ENCODE results near the gene SCML2.
A peak's percentile ranks its signal among the peaks of the same experiment; 100 is the strongest.
"Not testable (repeated sequence)": the region's sequence is repeated elsewhere in the genome, so short reads cannot be mapped to it uniquely, and the experiment has no call there.

Gene SCML2
- total RNA-seq = 0.40 to 3.5 (median 1.5) reads per million in 18 experiments

DNA sequence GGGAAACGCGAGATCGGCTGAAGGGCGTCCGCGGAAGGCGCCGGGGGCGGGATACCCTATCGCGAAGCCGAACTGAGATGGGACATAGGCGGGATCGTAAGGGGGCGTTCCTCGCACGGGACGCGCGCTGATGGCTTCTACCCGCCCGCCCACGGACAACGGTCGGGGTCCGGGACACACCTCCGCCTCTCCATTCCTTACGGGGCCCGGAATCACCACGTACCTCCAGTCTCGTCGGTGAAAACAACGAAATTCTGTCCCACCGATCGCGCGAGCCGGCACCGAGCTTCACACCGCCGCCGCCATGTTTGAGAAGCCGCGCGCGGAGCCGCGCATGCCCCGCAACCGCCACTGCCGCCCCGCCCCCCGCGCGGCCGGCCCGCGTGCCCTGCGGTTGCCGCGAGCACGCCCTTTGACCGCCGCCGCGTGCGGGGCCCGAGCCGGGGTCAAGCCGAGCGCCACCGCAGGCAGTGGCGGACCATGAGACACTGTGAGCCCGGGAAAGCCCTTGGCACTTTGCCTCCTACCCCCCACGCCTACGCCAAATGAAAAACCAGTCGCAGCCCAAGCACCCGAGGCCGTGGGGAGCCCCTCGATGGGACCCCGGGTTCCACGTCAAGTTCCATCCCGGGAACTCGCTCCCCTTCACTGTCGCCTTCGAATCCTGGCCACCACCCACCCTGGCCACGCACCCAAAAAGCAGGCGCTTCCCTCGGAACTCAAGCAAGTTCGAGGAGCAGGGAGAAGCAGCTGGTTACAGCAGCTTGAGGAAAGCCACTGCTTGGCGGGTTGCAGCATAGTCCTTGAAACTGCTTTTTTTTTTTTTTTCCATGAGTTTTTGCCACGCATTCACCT lies at the start of gene SCML2:
Gene SCML2, minus strand, starts transcription at position 320 of the 855 bp plus-strand sequence. CDS start 20,617 bp downstream, outside the sequence.
- peak; percentile 5 to 29 for DNase-seq

DNA sequence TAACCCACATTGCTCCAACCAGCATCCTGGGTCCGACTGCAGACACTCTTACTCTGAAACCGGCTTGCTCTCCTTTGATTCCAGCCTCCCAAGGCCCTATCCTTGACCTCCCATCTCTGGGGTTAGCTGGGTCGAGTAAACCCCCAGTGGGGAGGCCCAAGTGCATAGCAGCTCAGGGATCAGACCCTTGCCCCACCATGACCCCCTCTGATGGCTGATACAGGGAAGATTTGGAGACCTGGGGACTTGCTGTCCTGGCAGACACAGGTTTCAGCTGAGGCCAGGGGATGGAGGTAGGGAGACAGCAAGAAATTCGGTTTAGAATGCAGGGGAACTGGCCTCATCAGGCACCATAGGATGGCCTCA lies 47.3 kb upstream of the SCML2 start:
- DNase-seq = no peak

DNA sequence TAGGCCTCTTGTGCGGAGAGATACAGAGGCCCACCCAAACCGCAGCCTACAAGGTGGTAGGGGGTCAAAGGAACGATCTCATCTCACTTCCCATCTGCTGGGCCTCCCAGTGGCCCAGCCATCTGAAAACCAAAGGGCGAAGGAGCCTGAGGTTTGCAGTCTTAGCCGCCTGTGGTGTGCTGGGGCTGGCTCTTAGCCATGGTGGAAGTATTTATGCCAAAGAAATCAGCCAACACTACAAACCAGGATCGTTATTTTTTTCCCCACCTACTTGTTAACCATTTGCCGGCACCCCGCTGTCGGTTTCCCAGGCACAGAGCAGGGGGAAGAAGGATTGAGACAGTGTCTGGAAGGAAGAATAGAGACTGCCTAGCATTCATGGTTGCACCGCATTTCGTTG lies 40.0 kb upstream of the SCML2 start:
- no peak for DNase-seq

DNA sequence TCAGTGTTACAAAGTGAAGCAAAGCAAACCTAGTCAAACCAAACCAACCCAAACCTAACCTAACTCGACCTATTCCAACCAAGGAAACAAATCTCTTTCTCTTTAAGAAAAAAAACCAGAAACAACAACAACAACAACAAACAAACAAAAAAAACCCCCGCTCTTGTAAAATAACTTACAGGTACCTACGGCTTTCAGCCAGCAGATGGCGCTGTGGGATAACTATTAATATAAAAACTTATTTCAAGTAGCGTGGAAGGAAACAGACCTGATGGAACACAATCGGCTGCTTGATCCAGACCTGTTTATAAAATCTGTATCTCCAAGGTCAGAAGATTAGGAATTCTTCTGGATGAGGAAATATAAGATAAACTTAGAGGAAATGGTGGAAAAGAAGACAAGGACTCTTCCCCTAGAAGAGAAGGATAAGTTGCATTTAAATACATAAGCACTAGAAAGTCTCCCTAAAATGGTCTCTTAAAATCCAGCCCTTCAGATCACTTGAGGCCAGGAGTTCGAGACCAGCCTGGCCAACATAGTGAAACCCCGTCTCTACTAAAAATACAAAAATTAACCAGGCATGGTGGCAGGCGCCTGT lies 36.6 kb upstream of the SCML2 start:
- DNase-seq = peak; percentile 65

DNA sequence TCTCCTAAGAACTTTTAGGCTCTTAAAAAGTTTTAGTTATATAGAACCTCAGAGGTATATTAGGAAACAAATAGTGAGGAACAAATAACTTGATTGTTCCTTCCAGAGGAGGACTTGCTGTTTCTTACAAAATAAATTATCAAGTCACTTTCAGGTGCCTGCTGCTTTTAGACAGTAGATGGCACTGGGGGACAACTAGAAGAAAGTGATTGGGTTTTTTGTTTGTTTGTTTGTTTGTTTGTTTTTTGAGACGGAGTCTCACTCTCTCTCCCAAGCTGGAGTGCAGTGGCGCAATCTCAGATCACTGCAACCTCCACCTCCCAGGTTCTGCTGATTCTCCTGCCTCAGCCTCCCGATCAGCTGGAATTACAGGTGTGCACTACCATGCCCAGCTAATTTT lies 35.5 kb upstream of the SCML2 start:
- DNase-seq = no peak

DNA sequence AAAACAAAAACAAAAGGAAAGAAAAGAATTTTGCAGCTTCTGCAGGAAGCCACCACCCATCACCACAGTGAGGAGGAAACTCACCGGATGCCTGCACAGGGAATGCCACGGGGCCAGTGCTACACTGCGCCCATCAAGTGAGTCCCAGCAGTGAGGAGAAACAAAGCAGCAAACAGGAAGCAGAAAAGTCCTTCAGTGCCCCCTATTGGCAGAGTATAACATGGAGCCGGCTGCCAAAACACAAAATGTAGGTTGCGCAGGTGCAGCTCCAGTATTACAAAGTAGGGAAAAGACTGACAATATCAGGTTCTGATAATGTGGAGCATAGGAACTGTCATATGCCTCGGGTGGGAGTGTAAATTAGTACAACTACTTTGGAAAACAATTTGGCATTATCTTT lies 23.3 kb upstream of the SCML2 start:
- DNase-seq = peak; percentile 9 to 27

DNA sequence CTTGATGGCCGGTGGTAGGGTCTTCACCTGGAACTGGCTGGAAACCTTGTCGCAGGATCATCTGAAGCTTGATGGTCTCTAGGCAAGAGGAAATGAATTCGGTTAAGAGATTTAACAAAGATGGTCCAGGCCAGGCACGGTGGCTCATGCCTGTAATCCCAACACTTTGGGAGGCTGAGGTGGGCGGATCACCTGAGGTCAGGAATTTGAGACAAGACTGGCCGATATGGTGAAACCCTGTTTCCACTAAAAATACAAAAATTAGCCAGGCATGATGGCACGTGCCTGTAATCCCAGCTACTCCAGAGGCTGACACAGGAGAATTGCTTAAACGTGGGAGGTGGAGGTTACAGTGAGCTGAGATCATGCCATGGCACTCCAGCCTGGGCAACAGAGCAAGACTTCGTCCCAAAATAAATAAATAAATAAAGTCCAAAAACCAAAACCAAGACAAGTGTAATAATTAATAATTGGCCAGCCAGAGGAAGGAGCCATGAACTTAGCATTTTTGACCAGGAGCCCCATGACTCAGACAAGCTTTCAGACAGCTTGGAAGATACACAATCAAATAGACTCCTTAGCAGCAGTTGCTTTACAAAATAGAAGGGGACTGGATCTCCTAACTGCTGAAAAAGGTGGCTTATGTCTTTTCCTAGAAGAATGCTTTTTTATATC lies 20.8 kb upstream of the SCML2 start:
- not testable (repeated sequence) for DNase-seq

DNA sequence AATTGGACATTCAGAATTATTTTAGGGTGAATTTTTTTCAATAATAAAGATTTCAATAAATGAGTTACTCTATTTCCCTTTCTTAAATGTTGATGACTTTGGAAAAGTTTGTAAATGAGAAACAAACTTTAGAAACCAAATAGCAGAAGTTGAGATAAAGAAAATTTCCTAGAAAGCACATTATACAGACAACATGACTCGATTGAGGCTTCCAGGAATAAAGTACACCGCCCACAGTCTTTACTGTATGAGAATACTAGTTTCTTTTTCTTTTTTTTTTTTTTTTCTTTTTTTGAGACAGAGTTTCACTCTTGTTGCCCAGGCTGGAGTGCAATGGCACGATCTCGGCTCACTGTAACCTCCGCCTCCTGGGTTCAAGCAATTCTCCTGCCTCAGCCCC lies 14.6 kb upstream of the SCML2 start:
- DNase-seq = peak; percentile 15 to 29

DNA sequence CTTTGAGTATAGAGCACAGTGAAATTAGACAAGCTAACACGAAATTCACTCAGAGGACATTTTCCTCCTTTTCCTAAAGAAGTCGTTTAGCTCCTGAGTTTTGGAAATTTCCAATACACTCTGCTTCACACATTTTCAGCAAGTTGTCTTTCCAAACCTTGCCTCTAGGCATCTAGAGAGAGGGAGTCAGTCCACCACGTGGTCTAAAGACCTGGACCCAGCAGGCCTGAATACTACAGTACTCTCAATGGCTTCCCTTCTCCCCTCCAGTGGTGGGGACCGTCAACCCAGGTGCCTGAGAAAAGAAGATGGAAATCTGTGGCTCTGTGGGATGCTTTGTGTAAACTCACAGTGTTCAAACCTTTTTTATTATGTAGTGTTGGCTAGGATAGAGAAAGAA lies 13.9 kb upstream of the SCML2 start:
- DNase-seq = no peak

DNA sequence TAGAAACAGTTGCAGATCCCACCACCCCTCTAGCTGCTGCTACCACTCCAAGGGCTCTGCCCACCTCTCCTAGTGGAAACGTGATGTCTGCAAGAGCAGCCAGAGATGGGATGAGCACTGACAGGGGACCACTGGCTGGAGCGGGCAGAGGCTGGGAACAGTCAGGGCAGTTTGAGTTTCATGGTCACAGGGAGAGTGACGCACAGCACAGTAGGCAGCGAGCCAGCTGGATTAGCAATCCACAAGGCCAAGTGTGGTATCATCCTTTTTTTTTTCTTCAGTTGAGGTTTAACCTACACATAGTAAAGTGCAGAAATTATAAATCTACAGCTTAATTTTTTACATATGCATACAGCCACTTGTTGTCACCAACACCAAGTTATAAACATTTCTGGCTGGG lies 6.4 kb upstream of the SCML2 start:
- DNase-seq = no peak

DNA sequence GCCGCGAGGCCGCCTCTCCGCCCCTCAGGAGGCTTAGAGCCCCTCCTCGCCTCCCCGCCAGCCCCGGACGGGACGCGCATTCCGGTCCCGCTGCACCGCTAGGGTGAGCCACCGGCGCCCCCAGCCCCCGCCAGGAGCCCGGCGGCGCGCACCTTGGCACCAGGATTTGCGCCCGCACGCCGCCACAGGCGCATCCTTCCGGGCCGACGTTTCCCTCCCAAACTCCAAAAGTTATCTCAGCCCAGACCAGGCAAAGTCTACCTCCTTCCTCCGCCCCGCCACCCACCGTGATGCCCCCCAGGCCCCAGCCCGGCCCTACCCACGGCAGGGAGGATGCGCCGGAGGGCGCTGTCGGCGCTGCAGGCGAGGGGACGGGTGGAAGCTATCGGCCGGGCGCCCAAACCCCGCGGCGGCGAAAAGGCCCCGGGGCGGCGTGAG lies 538 bp downstream of the SCML2 start:
- DNase-seq = no peak

DNA sequence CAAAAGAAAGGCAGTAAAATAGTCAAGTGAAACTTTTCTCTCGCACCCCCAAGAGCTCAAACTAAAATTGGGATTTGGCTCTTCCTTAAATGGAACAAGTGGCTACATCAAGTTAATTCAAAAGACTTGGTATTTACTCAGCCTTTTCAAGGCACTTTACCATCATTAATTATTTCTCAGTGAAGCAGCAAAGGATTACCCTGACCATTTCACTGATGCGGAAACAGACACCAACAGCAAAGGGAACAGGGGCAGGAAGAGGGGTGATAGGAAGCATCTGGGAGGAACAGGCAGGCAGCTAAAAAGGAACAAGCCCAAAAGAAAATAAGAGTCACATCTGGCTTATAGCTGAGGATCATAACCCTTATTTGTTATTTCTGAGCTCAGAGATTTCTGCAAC lies 2.7 kb downstream of the SCML2 start:
- DNase-seq = no peak

DNA sequence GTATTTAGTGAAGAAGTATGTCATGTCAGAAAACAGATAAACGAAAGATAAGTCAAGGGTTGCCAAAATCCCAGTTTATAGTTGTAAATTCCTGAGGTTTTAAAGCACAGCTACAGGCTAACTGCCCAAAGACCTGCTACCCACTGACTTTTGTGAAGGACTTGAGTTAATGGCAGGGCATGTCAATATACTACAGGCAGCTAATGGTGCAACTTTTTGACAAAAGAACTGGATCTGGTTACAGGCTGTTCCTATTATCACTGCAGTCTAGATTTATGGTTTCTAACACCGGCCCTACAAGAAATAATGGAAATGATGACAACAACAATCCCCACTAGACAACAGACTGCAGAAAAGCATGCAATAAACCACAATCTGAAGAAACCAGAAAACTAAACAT lies 6.4 kb downstream of the SCML2 start:
- DNase-seq = no peak

DNA sequence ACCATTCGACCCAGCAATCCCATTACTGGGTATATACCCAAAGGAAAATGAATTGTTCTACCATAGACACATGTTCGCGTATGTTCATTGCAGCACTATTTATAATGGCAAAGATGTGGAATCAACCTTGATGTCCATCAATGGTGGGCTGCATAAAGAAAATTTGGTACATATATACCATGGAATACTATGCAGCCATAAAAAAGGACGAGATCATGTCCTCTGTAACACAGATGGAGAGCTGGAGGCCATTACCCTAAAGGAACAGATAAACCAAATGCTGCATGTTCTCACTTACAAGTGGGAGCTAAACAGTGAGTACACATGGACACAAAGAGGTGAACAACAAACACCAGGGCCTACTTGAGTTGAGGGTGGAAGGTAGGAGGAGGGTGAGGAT lies 45.1 kb downstream of the SCML2 start:
- DNase-seq = no peak

DNA sequence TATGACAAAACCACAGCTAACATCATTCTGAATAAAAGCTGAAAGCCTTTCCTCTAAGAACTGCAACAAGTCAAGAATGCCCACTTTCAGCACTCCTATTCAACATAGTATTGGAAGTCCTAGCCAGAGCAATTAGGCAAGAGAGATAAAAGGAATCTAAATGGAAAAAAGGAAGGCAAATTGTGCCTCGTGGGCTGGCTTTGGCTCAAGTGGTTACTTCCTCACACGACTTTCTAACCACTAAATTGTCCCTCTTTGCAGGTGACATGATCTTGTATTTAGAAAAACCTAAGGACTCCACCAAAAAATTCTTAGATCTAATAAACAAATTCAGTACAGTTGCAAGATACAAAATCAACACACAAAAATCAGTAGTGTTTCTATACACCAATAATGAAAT lies 57.2 kb downstream of the SCML2 start:
- no peak for DNase-seq

DNA sequence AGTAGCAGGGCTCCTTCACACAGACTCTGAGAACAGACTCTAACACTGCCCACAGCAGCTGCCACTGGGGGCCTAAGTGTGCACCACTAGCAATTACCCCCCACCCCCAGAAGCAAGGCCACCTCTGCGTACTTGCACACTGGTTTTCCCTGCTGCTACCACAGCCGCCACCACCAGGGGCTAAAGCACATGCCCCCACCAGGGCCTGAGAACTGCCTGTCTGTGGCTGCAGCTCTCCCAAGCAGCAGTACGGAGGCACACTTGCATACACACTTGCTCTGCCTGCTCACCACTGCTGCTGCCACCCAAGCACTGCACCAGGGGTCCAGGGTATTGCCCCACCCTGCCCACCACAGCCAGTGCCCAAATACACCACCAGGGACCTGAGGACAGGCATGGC lies 59.6 kb downstream of the SCML2 start:
- no peak for DNase-seq

DNA sequence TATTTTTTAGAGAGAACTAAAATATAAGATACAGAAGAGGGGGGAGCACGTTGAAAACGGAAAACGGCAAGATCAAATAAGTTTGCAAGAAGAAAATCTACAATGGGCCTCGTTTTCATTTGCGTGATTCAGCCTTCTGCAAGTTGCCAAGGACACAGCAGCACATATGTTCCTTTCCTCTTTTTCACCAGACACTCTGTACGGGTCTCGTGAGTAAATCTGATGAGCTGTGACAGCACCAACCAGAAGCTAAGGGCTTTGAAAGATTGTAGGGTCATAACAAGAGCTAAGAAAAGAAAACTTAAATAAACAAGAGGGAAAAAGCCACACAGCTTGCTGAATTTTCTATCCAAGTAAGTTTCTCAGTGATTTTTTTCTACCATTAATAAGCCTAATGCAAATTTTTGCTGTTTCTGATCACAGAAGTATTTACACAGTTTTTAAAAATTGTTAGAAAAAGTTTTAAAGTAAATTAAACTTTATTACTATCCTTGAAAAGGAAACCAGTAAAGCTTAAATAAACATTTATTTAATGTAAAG lies 63.4 kb downstream of the SCML2 start:
- no peak for DNase-seq

DNA sequence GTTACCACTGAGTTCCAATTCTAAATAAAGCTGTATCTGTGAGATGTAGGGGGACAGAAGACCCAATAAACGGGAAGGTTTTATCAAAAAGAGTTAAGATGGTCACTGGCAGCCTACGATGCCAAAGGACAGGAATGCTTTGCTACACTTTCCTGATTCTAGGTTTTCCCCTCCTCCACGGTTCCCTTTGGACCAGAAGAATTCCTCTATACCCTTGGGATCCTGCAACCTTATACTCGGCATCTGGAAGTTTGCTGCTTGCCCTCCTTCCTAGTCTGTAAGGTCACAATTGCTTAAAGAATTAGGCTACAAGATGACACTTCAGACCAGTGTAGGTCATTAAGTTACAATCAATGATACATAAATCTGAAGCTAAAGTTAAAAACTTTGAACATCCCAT lies 64.3 kb downstream of the SCML2 start:
- no peak for DNase-seq

DNA sequence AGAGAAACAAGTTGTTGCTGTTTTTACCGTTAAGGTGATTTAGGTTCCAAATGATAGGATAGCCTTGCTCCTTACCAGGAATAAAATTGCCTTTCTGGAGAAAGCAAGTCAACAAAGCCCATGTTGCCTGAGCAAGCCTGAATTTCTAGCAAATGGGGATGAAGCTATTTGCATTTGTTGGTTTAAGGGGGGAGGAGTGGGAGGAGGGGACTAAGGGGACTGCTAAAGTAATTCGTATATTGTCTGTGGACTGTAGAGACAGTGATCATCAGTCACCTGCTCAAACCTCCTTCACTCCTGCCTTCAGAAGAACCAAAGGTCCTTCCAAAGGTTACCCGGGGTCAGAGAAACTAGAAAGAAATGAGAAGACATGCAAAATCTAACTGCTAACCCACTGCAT lies 65.8 kb downstream of the SCML2 start:
- DNase-seq = no peak

DNA sequence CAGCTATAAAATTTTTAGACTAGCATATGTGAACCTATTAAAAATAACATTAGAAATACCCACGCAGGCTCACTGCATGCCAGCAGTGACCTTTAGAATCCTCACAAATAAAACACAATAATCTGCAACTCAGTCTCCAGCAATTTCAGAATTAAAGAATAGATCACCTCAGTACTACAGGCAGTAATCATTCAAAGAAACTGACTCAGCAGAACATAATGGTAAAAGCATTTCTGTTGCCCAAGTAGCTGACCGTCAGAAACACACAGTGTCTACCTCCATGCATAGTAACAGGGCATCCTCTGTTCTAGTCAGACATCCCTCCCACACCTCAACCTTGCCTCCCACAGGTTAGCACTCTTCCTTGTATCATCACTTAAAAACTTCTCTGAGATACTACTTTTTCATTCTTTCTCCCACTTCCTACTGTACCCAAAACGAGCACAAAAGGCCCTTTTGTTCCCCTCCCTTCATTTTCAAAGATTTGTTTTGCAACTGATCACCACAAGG lies 68.1 kb downstream of the SCML2 start:
- DNase-seq = no peak

DNA sequence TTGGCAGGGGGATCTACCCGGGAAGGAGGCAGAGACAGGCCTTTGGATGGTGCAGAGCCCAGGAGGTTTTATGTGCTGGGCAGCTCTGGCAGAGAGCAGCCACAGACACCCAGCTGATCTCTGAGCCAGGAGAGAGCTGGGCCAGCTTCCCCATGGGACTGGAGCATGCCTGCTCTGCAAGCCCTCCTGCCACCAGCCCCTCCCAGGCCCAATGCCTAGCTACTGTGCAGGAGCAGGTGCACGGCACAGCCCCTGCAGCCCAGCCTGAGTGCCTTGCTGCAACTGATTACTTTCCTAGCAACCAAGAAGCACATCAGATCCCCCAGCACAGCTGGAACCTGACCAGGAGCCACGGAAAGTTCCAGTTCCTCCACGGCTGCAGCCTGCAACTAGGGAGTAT lies 76.0 kb downstream of the SCML2 start:
- no peak for DNase-seq

DNA sequence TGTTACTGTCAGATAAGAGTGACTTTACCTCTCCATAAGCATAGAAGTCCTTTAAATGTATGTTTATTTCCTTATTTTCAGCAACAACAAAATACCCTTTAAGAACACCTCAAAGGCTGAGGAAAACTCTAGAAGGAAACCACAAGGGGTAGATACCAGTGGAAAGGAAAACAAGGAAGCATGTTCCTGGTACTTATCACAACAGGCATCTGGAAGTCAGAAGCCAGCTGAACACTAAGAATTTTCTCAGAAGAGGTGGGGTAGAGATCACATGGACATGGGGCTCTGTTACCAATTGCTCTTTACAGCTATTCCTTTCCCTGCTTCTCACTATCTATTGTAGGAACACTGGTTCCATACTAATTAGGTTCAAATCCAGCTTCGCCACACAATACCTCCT lies 82.3 kb downstream of the SCML2 start:
- DNase-seq = no peak

DNA sequence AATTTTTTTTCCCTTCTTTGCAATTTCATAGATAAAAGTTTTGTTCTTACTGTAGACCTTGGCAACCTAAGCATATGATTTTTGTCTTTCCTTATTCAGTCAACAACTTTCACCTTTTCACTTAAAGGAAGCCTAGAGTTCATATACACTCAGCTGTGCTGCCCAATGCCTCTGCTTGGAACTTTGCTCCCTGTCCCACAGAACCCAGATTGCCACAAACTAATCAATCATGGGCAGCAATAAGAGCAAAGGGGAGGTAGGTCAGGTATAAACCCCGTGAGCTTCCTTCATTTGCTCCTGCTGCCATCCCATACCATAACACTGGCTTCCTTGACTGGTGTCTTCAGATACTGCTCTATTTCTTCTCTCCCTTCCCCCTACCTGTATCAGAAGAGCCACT lies 82.8 kb downstream of the SCML2 start:
- no peak for DNase-seq
